DMS153 treated with DMSO at 0.1 percent for 48 hours (cell line): ENCODE results near the gene MYH15.
A peak's percentile ranks its signal among the peaks of the same experiment; 100 is the strongest.

Source experiments
- DNase-seq: peaks from one replicate; lab custom pipeline; 2025; ENCODE audit not compliant: unreplicated experiment; lab: John Stamatoyannopoulos, UW

The MYH15 gene

GRCh38 chr3:108510496-108510895 lies at the start of gene MYH15:
Gene MYH15, minus strand, starts transcription at chr3:108510596. Its CDS starts 66 bp downstream, at chr3:108510530.
- no peak for DNase-seq

DNA sequence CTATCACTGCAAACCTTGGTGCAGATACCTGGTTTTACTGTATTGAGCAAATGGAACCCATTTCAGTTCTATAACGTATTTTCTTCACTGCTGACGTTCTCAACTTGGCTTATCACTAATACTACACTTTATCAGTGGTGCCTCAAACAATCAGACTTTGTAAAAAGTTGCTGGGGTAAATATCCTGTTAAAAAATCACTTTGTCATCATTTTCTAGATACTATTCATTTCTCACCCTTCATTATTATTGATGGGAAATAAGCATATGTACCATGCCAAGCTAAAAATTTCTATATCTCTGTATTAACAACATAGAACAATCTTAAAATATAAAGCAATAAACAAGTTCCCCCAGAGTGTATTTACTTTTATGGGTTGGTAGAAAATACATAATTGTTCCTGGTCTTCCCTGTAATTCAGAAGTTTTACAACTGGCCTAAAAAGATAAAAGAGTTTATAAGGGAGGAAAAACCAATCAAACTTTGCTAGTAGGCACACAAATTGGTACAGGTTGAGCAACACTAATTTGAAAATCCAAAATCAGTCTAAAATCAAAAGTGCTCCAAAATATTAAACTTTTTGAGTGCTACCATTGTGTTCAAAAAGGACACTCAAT lies 45.7 kb upstream of the MYH15 start:
- no peak for DNase-seq

GRCh38 chr3:108554913-108555571 lies 44.6 kb upstream of the MYH15 start:
- no peak for DNase-seq

GRCh38 chr3:108554229-108554628 lies 43.8 kb upstream of the MYH15 start:
- DNase-seq, result no peak

DNA sequence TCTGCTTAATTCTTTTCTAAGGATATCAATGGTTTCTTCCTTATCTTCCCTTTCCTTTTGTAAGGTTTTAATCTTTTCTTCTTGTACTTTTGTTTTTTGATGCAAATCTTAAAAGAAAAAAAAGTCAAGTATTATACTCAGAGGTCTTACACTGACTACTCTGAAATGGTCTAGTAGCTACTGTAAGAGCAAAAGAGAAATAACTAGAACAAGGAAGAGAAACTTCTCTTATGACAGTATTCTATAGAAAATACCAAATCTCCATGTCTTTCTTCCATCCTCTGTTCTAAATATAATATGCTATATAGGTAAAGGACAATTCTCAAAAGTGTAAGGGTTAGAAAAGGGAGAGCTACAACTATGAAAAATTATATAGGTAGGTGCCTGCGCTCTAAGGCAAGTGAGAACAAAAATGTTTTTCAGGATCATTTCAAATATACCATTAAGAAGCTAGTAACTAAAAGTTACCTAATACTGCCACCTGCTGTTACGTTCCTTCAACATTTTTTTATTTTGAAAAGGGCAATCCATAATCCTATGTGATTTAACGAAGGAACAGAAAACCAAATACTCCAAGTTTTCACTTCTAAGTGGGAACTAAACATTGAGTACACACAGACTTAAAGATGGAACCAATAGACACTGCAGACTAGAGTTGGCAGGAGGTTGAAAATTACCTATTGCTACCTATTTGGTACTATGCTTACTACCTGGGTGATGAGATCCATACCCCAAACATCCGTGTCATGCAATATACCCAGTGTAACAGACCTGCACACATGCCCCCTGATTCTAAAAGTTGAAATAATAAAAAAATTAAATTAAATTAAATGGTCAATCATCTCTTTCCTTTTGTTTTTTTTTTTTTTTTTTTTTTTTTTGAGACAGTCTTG lies 42.1 kb upstream of the MYH15 start:
- peak; percentile 63 for DNase-seq

GRCh38 chr3:108548886-108549285 lies 38.5 kb upstream of the MYH15 start:
- DNase-seq, result no peak

GRCh38 chr3:108548304-108548703 lies 37.9 kb upstream of the MYH15 start:
- DNase-seq, result no peak

DNA sequence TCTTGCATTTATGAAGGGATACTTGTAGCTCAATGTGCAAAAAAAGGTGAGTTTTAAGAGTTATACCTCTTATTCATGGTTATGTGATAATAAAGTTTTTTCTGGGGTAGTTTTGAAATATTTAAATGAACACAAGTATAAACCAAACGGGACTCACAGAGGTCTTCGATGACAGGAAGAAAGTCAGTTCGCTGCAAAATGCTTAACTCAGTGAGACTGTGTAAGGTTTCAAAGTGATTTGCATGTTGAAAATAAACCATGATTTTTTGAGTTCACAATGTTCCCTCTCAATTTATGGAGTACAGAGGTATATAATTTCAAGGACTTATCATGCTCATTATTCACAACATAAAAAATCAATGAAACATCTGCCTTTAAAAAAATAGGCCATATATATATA lies 36.3 kb upstream of the MYH15 start:
- DNase-seq, result no peak

DNA sequence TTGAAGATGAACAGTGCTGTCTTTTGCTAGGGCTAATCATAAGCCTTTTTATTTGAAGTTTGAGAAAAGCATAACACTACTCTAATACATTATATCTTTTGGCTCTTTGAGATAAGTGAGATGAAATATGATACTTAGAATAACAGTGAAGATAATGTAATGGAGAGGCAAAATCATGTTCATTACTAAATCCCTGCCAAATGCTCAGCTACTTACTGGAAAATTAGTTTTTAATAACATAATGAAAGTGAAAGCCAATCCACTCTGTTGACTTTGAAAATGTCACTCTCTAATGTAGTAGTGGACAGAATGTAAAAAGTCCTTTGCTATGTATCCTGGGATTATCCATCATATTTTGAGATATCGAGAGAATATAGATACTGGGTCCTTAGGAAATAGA lies 35.9 kb upstream of the MYH15 start:
- DNase-seq, result no peak

GRCh38 chr3:108538083-108538482 lies 27.7 kb upstream of the MYH15 start:
- DNase-seq, result no peak

DNA sequence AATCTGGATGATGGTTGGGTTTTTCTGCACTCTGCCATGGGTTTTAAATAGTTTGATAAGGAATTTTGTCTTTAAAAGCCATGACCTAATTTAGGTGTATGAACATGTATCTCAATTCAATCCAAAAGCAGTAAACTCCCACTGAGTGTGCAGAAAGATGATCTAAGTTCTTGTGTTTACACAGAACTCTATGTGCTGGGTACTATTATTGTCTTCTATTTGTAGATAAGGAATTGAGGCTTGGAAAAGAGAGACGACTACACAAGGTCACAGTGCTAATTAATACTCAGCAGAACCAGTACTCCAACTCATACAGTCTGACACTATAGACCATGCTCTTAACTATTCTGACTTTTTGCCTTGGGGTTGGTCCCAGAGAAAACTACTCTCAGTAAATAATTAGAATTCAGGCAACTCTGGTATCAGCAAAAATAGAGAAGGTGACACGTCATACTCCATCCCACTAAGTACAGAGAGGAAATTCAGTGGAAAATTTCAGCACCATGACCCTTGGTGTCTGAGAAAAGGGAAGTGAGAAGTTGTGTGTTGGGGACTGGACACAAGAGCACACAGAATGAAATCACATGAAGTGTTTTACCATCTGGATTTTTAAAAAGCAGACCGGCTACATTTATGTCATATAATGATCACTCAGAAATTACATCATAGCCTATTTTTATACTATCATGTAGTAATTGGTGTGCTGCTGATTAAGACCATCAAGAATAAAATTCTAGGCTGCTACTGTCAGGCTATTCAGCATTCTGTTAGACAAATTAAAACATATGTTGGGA lies 18.3 kb upstream of the MYH15 start:
- DNase-seq, result no peak

DNA sequence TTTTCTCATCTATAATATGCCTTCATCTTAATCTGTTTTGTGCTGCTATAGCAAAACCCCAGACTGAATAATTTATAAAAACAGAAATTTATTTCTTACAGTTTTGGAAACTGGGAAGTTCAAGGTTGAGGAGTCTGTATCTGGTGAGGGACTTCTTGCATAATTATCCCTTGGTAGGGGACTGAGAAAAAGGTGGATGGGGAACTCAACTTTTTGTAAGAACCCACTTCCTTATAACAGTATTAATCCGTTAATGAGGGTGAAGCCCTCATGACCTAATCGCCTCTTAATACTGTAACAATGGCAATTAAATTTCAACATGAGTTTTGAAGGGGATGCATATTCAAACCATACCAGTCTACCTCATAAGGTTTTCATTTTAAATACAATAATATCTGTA lies 17.4 kb upstream of the MYH15 start:
- DNase-seq, result no peak

DNA sequence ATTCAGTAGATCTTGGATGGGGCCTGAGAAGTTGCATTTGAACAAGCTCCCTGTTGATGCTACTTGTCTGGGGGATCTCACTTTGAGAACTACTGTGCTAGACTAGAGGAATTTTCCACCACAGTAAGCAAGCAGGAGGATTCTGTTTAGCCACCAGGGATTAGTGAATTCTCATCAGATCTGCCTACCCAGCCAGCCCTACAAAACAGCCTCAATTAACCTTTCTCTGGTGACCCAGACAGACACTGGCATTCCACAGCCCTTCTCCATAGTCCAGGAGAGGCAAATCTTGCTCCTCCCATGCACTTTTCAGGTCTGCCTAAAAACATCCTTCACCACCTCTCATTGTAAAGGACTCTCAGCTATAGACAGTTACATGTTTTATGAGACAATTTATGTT lies 16.7 kb upstream of the MYH15 start:
- DNase-seq, result no peak

DNA sequence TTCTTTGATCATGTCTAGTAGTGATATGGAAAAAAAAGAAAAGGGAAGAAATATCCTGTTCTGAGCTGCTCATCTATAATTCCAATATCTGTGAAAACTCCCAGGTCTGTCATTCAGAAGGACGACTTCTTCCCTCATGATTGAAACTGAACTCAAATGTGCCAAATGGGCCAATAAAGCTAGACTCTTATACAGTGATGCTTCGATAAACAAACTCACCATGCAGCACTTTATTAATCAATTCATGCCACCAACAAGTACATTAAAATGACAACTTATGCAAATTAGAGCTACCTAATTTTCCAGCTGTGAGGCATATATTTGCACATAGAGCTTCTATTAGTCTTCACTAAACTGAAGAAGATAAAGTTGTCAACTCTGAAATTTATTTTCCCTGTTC lies 15.6 kb upstream of the MYH15 start:
- DNase-seq, result no peak

DNA sequence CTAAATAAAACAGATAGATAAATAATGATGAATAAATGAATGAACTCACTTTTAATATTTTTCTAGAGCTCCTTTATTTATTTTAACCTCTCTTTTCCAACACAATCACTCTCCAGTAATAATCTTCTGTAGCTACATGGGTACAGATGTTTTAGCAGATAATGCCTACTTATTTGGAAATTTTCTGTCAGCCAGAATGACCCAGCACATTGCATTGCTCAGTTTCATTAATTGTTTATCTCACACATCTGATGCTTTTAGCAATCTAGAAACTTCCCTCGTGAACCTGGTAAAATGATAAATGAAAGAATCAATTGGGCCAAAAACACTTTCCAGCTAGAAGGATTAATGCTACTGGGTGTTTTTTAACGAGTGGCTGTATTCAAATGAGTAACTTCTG lies 14.9 kb upstream of the MYH15 start:
- DNase-seq, result no peak

- no peak for DNase-seq
Measured at GRCh38 chr3:108524537-108524936, 14.1 kb upstream of the MYH15 start.

DNA sequence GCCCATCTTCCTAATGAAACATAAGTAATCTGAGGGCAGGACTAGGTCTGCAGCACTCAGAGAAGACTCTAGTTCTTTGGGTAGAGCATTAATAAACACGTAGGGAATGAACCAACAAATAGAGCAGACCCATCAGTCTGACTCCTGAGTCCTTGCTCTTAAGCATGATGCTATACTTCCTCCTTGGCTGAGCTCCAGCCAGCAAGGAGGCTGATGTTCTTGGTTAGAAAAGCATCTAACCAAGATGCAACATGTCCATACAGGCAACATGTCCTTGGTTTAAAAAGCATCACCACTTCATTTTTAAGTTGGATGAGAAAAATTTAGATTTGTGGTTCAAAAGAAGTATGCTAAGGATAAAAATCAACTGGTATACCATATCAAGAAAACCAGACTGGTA lies 8.5 kb upstream of the MYH15 start:
- DNase-seq, result no peak

- DNase-seq, result no peak
Measured at GRCh38 chr3:108516881-108517280, 6.5 kb upstream of the MYH15 start.

DNA sequence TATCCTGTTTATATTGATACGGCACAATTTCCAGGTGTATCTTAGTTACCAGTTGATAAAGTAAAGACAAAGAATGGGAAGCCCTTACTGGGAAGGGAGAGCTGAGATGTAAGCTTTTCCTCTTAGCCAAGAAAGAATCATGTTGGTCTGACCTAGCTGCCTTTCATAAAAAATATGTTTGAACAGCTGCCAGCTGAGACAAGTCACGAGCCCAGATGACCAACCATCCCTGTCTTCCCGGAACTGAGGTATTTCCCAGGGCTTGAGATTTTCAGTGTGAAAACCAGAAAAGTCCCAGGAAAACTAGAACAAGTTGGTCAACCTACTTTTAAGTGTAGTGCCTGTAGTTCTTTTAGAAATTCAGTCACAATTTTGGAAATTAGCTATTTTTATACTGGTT lies 3.6 kb upstream of the MYH15 start:
- no peak for DNase-seq

GRCh38 chr3:108512671-108513070 lies 2.3 kb upstream of the MYH15 start:
- DNase-seq, result no peak

DNA sequence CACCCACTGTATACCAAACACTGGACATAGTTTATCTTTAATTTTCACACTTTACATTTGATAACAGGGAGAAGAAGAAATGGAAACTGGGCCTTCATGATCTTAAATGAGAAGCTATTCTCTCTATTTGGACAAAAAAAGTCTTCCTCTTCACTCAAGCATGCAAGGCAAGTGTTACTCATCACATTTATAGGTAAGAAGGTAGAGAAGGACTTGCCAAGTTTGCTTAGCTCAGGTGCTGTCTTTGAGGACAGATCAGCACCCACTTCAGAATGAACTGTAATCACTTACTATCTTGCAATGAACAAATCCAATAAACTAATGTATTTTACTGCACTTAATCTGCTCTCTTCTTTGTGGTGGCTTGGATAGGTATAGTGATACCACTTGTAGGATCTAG lies 1.1 kb upstream of the MYH15 start:
- no peak for DNase-seq
